Measurements from ENCODE around the gene DNAH8. TPM values are rescaled to one million over a fixed set of nuclear protein-coding genes. Genes with fewer than 3 reads are reported as not detected.

The DNAH8 gene
- total RNA-seq, 2 donors from 2014 or later = not detected

- DNase-seq (no peak), ATAC-seq (no peak)
- intact Hi-C loops (cut with DNase I, micrococcal nuclease) = no loop called here
Measured at GRCh38 chr6:38924791-38925509, 209.8 kb downstream of the DNAH8 start.

- DNase-seq = no peak
- no peak for ATAC-seq
- intact Hi-C loops (cut with DNase I, micrococcal nuclease) = no loop called here
Measured at GRCh38 chr6:38929560-38929959, 214.4 kb downstream of the DNAH8 start.

- DNase-seq (no peak), ATAC-seq (no peak)
- intact Hi-C loops (cut with DNase I, micrococcal nuclease) = no loop called here
Measured at GRCh38 chr6:38933426-38933825, 218.3 kb downstream of the DNAH8 start.

- intact Hi-C loops (cut with DNase I, micrococcal nuclease) = no loop called here
- ATAC-seq (no peak), DNase-seq (no peak)
Measured at GRCh38 chr6:38935051-38935450, 219.9 kb downstream of the DNAH8 start.

- ATAC-seq = no peak
- intact Hi-C loops (cut with DNase I, micrococcal nuclease) = no loop called here
- DNase-seq = no peak
Measured at GRCh38 chr6:38937839-38938613, 222.9 kb downstream of the DNAH8 start.

- no peak for ATAC-seq
Measured at GRCh38 chr6:38938741-38939140, 223.6 kb downstream of the DNAH8 start.

GRCh38 chr6:38942442-38942841 lies 227.3 kb downstream of the DNAH8 start:
- ATAC-seq = no peak
- intact Hi-C loops (cut with DNase I, micrococcal nuclease) = no loop called here
- no peak for DNase-seq

More at GRCh38 chr6:38938741-38939140, 223.6 kb downstream of the DNAH8 start:
- no peak for DNase-seq
- intact Hi-C loops (cut with DNase I, micrococcal nuclease) = no loop called here

- DNase-seq (no peak), ATAC-seq (no peak)
- intact Hi-C loops (cut with DNase I, micrococcal nuclease) = no loop called here
Measured at GRCh38 chr6:38942965-38943364, 227.9 kb downstream of the DNAH8 start.

GRCh38 chr6:38943964-38944363 lies 228.9 kb downstream of the DNAH8 start:
- ATAC-seq (no peak), DNase-seq (no peak)
- intact Hi-C loops (cut with DNase I, micrococcal nuclease) = no loop called here

GRCh38 chr6:38944655-38945279 lies 229.7 kb downstream of the DNAH8 start:
- ATAC-seq (no peak), DNase-seq (no peak)
- intact Hi-C loops (cut with DNase I, micrococcal nuclease) = no loop called here

- intact Hi-C loops (cut with DNase I, micrococcal nuclease) = no loop called here
- no peak for ATAC-seq
- DNase-seq = no peak
Measured at GRCh38 chr6:38955861-38956260, 240.8 kb downstream of the DNAH8 start.

- ATAC-seq (no peak), DNase-seq (no peak)
- intact Hi-C loops (cut with DNase I, micrococcal nuclease) = no loop called here
Measured at GRCh38 chr6:38957426-38957825, 242.3 kb downstream of the DNAH8 start.

- DNase-seq (no peak), ATAC-seq (no peak)
- intact Hi-C loops (cut with DNase I, micrococcal nuclease) = no loop called here
Measured at GRCh38 chr6:38959138-38959537, 244.0 kb downstream of the DNAH8 start.

- intact Hi-C loops (cut with DNase I, micrococcal nuclease) = no loop called here
- ATAC-seq = no peak
Measured at GRCh38 chr6:38968702-38969149, 253.6 kb downstream of the DNAH8 start.

GRCh38 chr6:38973178-38974057 lies 258.3 kb downstream of the DNAH8 start:
- intact Hi-C loops (cut with DNase I, micrococcal nuclease) = loop anchor here in 1 of 2 donors (10.0 kb wide), 1 partner anchor 331 kb away; no protein-coding TSS in a partner anchor
- ATAC-seq (peak; percentile 62), DNase-seq (no peak)

More at GRCh38 chr6:38968702-38969149, 253.6 kb downstream of the DNAH8 start:
- DNase-seq = no peak

GRCh38 chr6:38974389-38975151 lies 259.5 kb downstream of the DNAH8 start:
- DNase-seq (no peak), ATAC-seq (no peak)
- intact Hi-C loops (cut with DNase I, micrococcal nuclease) = loop anchor here in 1 of 2 donors (10.0 kb wide), 1 partner anchor 330 kb away; no protein-coding TSS in a partner anchor

GRCh38 chr6:38975621-38976049 lies 260.5 kb downstream of the DNAH8 start:
- no peak for DNase-seq
- no peak for ATAC-seq
- intact Hi-C loops (cut with DNase I, micrococcal nuclease) = loop anchor here in 1 of 2 donors (10.0 kb wide), 1 partner anchor 329 kb away; no protein-coding TSS in a partner anchor

- intact Hi-C loops (cut with DNase I, micrococcal nuclease) = loop anchor here in 1 of 2 donors (10.0 kb wide), 1 partner anchor 329 kb away; no protein-coding TSS in a partner anchor
- ATAC-seq (no peak), DNase-seq (no peak)
Measured at GRCh38 chr6:38976051-38976450, 260.9 kb downstream of the DNAH8 start.
